DOHH2 (cell line): ENCODE results near the gene DRAXIN.

Source experiments
- CTCF ChIP-seq: fragments of 200-600 bp; sonication (generic); IDR thresholded peaks from one replicate; pipeline ENCODE4 v1.5.1; 2014; ENCODE audit warnings: antibody characterized with exemption, mild to moderate bottlenecking, low read depth, low read length; ENCODE audit not compliant: poor library complexity, severe bottlenecking
- EZH2phosphoT487 ChIP-seq: fragments of 200-600 bp; sonication (generic); IDR thresholded peaks from 2 replicates; pipeline ENCODE4 v1.6.1; 2017; ENCODE audit warnings: borderline replicate concordance, mild to moderate bottlenecking, antibody characterized with exemption, low read length, moderate library complexity, mixed read lengths

GRCh38 chr1:11707621-11708276 is 16.2 kb downstream of the DRAXIN start:
- no peak for TF ChIP-seq CTCF
- no peak for TF ChIP-seq EZH2phosphoT487
